ENCODE measurements around the gene RANBP3. TPM values are rescaled to one million over a fixed set of nuclear protein-coding genes. Genes with fewer than 3 reads are reported as not detected.

RANBP3 gene
- total RNA-seq, 3 donors from 2014 or later (not counting 1 experiment from before 2014, with no cell fraction given): 73.9 to 95.2 (median 89.7) TPM

DNA sequence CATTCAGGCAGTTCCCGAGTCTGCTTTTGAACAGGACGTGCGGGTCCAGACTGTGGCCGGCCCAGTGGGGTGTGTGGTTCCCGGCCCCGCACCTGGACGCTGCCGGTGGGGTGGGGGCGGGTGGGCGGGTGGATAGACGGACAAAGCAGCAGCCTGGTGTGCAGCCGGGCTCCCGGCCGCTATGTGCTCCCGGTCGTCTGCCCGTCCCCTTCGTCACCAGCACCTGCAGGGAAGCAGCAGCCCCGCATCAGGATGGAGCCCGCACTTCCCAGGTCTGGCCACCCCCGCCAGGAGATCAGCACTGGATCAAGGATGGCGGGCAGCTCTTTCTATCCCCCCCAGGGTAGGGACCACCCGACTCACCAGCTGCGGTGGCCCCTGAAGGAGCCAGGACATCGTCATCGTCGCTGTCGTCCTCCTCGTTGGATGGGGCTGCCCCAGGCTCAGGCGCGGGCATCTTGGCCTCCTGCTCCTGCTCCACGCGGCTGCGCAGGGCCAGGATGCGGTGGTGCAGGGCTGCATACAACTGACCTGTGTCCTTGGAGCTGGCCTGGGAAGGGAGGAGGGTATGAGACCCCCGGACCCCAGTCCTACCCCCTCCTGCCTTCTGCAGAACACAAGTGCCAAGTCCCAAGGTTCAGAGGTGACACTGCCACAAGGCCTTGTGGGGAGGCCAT lies 60.4 kb downstream of the RANBP3 start:
- H3K27ac ChIP-seq (ENCODE audit: low read length): no peak overlapping the region
- H3K9me3 Mint-ChIP-seq: no peaks in the 10 kb centered on the region
- H3K27ac Mint-ChIP-seq: no peak overlapping the region
- H3K36me3 ChIP-seq (ENCODE audit: control insufficient read depth, insufficient read depth, low read length): peaks cover 63% of the 10 kb centered on the region
- no peak overlapping the region for H3K4me3 ChIP-seq (ENCODE audit: low read length)
- H3K36me3 Mint-ChIP-seq: no peaks in the 10 kb centered on the region
- intact Hi-C loops (cut with micrococcal nuclease): no loop called here
- no peaks in the 10 kb centered on the region for H3K4me1 Mint-ChIP-seq
- DNase-seq (no peak), ATAC-seq (no peak)
- no peaks in the 10 kb centered on the region for H3K27me3 ChIP-seq (ENCODE audit: control insufficient read depth, insufficient read depth, low read length)
- no peak overlapping the region for H3K4me3 Mint-ChIP-seq
- H3K4me1 ChIP-seq (ENCODE audit: control insufficient read depth, insufficient read depth, low read length): no peaks in the 10 kb centered on the region
- no peaks in the 10 kb centered on the region for H3K9me3 ChIP-seq (ENCODE audit: control insufficient read depth, insufficient read depth, low read length)
- no peaks in the 10 kb centered on the region for H3K27me3 Mint-ChIP-seq (ENCODE audit: low read depth in 2 of 2)
- WGBS (ENCODE audit: insufficient coverage): 97% methylated on average over 35 of the region's 36 CpGs
- TF ChIP-seq, protein P1, sequence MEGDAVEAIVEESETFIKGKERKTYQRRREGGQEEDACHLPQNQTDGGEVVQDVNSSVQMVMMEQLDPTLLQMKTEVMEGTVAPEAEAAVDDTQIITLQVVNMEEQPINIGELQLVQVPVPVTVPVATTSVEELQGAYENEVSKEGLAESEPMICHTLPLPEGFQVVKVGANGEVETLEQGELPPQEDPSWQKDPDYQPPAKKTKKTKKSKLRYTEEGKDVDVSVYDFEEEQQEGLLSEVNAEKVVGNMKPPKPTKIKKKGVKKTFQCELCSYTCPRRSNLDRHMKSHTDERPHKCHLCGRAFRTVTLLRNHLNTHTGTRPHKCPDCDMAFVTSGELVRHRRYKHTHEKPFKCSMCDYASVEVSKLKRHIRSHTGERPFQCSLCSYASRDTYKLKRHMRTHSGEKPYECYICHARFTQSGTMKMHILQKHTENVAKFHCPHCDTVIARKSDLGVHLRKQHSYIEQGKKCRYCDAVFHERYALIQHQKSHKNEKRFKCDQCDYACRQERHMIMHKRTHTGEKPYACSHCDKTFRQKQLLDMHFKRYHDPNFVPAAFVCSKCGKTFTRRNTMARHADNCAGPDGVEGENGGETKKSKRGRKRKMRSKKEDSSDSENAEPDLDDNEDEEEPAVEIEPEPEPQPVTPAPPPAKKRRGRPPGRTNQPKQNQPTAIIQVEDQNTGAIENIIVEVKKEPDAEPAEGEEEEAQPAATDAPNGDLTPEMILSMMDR (IDR thresholded peaks at IDR 0.05): no peak

DNA sequence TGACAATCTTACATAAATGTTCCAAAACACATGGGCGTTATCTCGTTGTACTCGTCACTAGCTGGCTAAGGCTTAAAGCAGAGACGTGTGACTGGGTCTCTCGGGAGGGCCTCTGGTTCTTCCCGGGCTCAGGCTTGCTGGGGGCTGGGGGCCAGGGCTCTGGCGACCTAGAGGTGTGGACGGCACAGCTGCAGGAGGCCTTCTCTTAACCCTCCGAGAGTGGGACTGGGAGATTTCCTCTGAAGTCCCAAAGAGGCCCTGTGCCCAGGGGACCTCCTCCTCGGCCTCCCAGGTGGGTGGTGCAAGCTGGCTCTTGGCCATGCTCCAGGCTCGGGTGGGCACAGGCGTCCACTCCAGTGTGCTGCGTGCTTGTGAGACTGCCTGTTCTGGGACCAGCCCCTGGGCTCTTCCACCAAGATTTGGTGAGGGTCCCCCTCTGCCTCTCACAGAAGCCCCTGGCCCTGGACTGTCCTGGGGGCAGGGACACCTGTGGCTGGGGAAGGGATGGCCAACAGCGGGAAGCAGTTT lies 61.7 kb downstream of the RANBP3 start:
- H3K27me3 Mint-ChIP-seq (ENCODE audit: low read depth in 2 of 2): no peaks in the 10 kb centered on the region
- WGBS (ENCODE audit: insufficient coverage): 95% methylated on average over 14 of the region's 14 CpGs
- DNase-seq (no peak), ATAC-seq (no peak)
- no peak overlapping the region for H3K4me3 ChIP-seq (ENCODE audit: low read length)
- no peaks in the 10 kb centered on the region for H3K9me3 Mint-ChIP-seq
- no peak overlapping the region for H3K4me3 Mint-ChIP-seq
- H3K36me3 Mint-ChIP-seq: no peaks in the 10 kb centered on the region
- H3K27ac ChIP-seq (ENCODE audit: low read length): no peak overlapping the region
- no peak overlapping the region for H3K27ac Mint-ChIP-seq
- intact Hi-C loops (cut with micrococcal nuclease): no loop called here
- H3K9me3 ChIP-seq (ENCODE audit: control insufficient read depth, insufficient read depth, low read length): no peaks in the 10 kb centered on the region
- H3K36me3 ChIP-seq (ENCODE audit: control insufficient read depth, insufficient read depth, low read length): peaks cover 53% of the 10 kb centered on the region
- no peaks in the 10 kb centered on the region for H3K4me1 ChIP-seq (ENCODE audit: control insufficient read depth, insufficient read depth, low read length)
- H3K4me1 Mint-ChIP-seq: no peaks in the 10 kb centered on the region
- TF ChIP-seq, protein P1 (IDR thresholded peaks at IDR 0.05): no peak
- no peaks in the 10 kb centered on the region for H3K27me3 ChIP-seq (ENCODE audit: control insufficient read depth, insufficient read depth, low read length)

DNA sequence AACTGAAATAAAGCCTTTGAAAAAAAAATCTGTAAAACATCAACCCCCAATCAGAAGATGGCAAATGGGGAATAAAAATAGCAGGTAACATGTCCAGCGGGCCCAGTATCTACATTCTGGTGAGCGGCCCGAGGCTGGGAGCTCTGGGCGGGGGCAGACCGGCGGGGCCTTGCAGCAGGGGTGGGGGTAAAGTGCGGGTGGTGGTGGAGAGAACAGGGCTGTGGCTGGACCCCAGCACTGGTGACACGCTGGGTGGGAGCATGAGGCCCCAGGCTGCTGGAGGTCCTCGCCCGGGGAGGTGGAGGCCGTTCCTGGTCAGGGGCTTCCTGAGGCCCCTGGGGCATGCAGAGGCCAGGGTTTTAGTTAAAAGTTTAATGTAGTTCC lies 62.2 kb downstream of the RANBP3 start:
- H3K36me3 Mint-ChIP-seq: no peaks in the 10 kb centered on the region
- H3K27ac ChIP-seq (ENCODE audit: low read length): no peak overlapping the region
- H3K9me3 Mint-ChIP-seq: no peaks in the 10 kb centered on the region
- H3K4me1 Mint-ChIP-seq: no peaks in the 10 kb centered on the region
- no peak for ATAC-seq
- DNase-seq: no peak
- H3K27me3 ChIP-seq (ENCODE audit: control insufficient read depth, insufficient read depth, low read length): no peaks in the 10 kb centered on the region
- H3K27me3 Mint-ChIP-seq (ENCODE audit: low read depth in 2 of 2): no peaks in the 10 kb centered on the region
- peaks cover 53% of the 10 kb centered on the region for H3K36me3 ChIP-seq (ENCODE audit: control insufficient read depth, insufficient read depth, low read length)
- TF ChIP-seq, protein P1 (IDR thresholded peaks at IDR 0.05): no peak
- H3K4me1 ChIP-seq (ENCODE audit: control insufficient read depth, insufficient read depth, low read length): no peaks in the 10 kb centered on the region
- no peaks in the 10 kb centered on the region for H3K9me3 ChIP-seq (ENCODE audit: control insufficient read depth, insufficient read depth, low read length)
- no peak overlapping the region for H3K27ac Mint-ChIP-seq
- 94% methylated on average over 11 of the region's 11 CpGs for WGBS (ENCODE audit: insufficient coverage)
- intact Hi-C loops (cut with micrococcal nuclease): no loop called here
- no peak overlapping the region for H3K4me3 Mint-ChIP-seq
- no peak overlapping the region for H3K4me3 ChIP-seq (ENCODE audit: low read length)

Data from natural killer cell (primary cell).